HG02763 (cell line): ENCODE data around the gene TTYH2.

ENCODE experiments used
- ATAC-seq: cut with Tn5 transposase; IDR thresholded peaks from one replicate; pipeline ENCODE4 v1.9.1; 2021; ENCODE audit warnings: mild to moderate bottlenecking, moderate library complexity; ENCODE audit not compliant: unreplicated experiment

The TTYH2 gene

GRCh38 chr17:74192950-74193781, 20.2 kb upstream of the TTYH2 start:
- no peak for ATAC-seq

GRCh38 chr17:74194682-74195081, 18.7 kb upstream of the TTYH2 start:
- ATAC-seq = no peak

- ATAC-seq = no peak
These were observed 16.6 kb upstream of the TTYH2 start for GRCh38 chr17:74196541-74197317.

- ATAC-seq = no peak
These were observed 15.6 kb upstream of the TTYH2 start for GRCh38 chr17:74197801-74198200.

- no peak for ATAC-seq
These were observed 14.7 kb upstream of the TTYH2 start for GRCh38 chr17:74198694-74199093.

- ATAC-seq = no peak
These were observed 13.9 kb upstream of the TTYH2 start for GRCh38 chr17:74199306-74200092.

GRCh38 chr17:74200112-74200511, 13.3 kb upstream of the TTYH2 start:
- ATAC-seq = no peak

GRCh38 chr17:74201250-74201649, 12.1 kb upstream of the TTYH2 start:
- ATAC-seq = no peak

- ATAC-seq = no peak
These were observed 11.4 kb upstream of the TTYH2 start for GRCh38 chr17:74201948-74202347.

- no peak for ATAC-seq
These were observed 10.4 kb upstream of the TTYH2 start for GRCh38 chr17:74202938-74203337.

GRCh38 chr17:74203439-74204240, 9.7 kb upstream of the TTYH2 start, which contains the start of gene RPL38:
Gene RPL38 (plus strand): TSS chr17:74203678. CDS start chr17:74203956, 278 bp downstream.
- peak; percentile 69 for ATAC-seq

- ATAC-seq = no peak
These were observed 8.9 kb upstream of the TTYH2 start for GRCh38 chr17:74204474-74204873.

GRCh38 chr17:74205274-74205673, 8.1 kb upstream of the TTYH2 start:
- no peak for ATAC-seq

GRCh38 chr17:74206332-74206818, 7.0 kb upstream of the TTYH2 start:
- ATAC-seq = no peak

GRCh38 chr17:74210191-74211140, 2.9 kb upstream of the TTYH2 start:
- ATAC-seq = no peak

GRCh38 chr17:74211141-74211911, 2.0 kb upstream of the TTYH2 start:
- no peak for ATAC-seq

- ATAC-seq = no peak
These were observed 1.5 kb upstream of the TTYH2 start for GRCh38 chr17:74211912-74212208.

- ATAC-seq = no peak
These were observed 1.0 kb upstream of the TTYH2 start for GRCh38 chr17:74212209-74212912.
